ENCODE measurements around the gene TAS2R31.

- no peak for TF ChIP-seq CTCF (IDR thresholded peaks at IDR 0.05)
- TF ChIP-seq EP300 (IDR thresholded peaks at IDR 0.05) = no peak
Measured at GRCh38 chr12:11023387-11023786, 7.8 kb downstream of the TAS2R31 start.
